ENCODE data around the gene TMC1.

TMC1 gene

DNA sequence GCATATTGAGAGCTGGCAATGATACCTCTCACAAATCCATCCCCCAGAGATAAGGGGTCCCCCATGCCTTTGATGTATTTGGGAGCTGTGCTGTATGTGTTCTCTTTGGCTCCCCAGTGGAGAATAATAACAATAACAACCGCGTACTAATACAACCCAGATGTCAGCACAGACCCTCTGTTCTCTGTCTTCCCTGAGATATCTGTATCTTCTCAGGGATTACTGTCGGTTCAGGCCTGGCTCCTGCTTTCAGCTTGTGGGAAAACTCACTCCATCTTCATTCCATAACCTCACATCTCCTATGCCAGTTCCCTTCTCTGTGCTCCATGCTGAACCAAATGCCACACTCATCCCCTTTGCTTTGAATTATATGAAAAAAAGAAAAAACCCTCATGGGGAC lies 76.2 kb downstream of the TMC1 start:
- H3K9ac ChIP-seq (ENCODE audit: low read length): no peak overlapping the region
- no peak overlapping the region for H3K4me3 ChIP-seq (ENCODE audit: low read depth, low read length)
- no peak overlapping the region for H3K27ac ChIP-seq (ENCODE audit: low read depth, low read length)
- H2BK120ac ChIP-seq (ENCODE audit: insufficient read depth, low read length, poor library complexity): no peak overlapping the region
- no peak overlapping the region for H3K14ac ChIP-seq (ENCODE audit: low read length)
- H3K4ac ChIP-seq (ENCODE audit: low read depth, low read length): no peak overlapping the region
- DNase-seq: no peak
- H3K79me1 ChIP-seq (ENCODE audit: low read length): no peaks in the 10 kb centered on the region
- no peak overlapping the region for H2AK5ac ChIP-seq (ENCODE audit: low read length)
- no peak overlapping the region for H4K91ac ChIP-seq (ENCODE audit: low read depth, low read length)
- H3K4me1 ChIP-seq (ENCODE audit: control insufficient read depth in 1 of 2, insufficient read depth in 2 of 2, low read length in 2 of 2): peaks cover 0 to 2% of the 10 kb centered on the region in 2 experiments
- H3K23ac ChIP-seq (ENCODE audit: low read length): no peak overlapping the region
- H3K27me3 ChIP-seq (ENCODE audit: insufficient read depth, low read length): no peaks in the 10 kb centered on the region
- H3K9me3 ChIP-seq (ENCODE audit: insufficient read depth, low read depth, low read length): no peaks in the 10 kb centered on the region
- H4K12ac ChIP-seq (ENCODE audit: low read depth, low read length): no peak overlapping the region
- no peak overlapping the region for H4K8ac ChIP-seq (ENCODE audit: low read depth, low read length)
- H3K18ac ChIP-seq (ENCODE audit: low read length): no peak overlapping the region
- no peaks in the 10 kb centered on the region for H3K79me2 ChIP-seq (ENCODE audit: control insufficient read depth, insufficient read depth, low read length, poor library complexity)
- WGBS (ENCODE audit: extremely low coverage, insufficient coverage, insufficient read length): no CpG with 5 or more reads among the region's 3 CpGs
- no peak overlapping the region for H2AFZ ChIP-seq (ENCODE audit: insufficient read depth, low read length, poor library complexity)
- no peak overlapping the region for H2BK5ac ChIP-seq (ENCODE audit: low read depth, low read length, poor library complexity)
- no peak overlapping the region for H3K4me2 ChIP-seq (ENCODE audit: low read length)
- H2BK12ac ChIP-seq (ENCODE audit: low read length): no peak overlapping the region
- H3K36me3 ChIP-seq (ENCODE audit: control insufficient read depth in 1 of 2, insufficient read depth in 2 of 2, low read length in 2 of 2): no peaks in the 10 kb centered on the region

- Histone ChIP-seq H3K27me3 (ENCODE audit: insufficient read depth, low read length) (no peaks in the 10 kb centered on the region), H3K36me3 (ENCODE audit: control insufficient read depth in 1 of 2, insufficient read depth in 2 of 2, low read length in 2 of 2) (no peaks in the 10 kb centered on the region), H3K4ac (ENCODE audit: low read depth, low read length) (no peak overlapping the region), H3K14ac (ENCODE audit: low read length) (no peak overlapping the region), H3K23ac (ENCODE audit: low read length) (no peak overlapping the region), H3K4me1 (ENCODE audit: control insufficient read depth in 1 of 2, insufficient read depth in 2 of 2, low read length in 2 of 2) (peaks cover 0 to 1% of the 10 kb centered on the region in 2 experiments), H3K27ac (ENCODE audit: low read depth, low read length) (no peak overlapping the region), H3K9me3 (ENCODE audit: insufficient read depth, low read depth, low read length) (no peaks in the 10 kb centered on the region), H2BK120ac (ENCODE audit: insufficient read depth, low read length, poor library complexity) (no peak overlapping the region), H4K91ac (ENCODE audit: low read depth, low read length) (no peak overlapping the region), H3K18ac (ENCODE audit: low read length) (no peak overlapping the region), H3K79me2 (ENCODE audit: control insufficient read depth, insufficient read depth, low read length, poor library complexity) (no peaks in the 10 kb centered on the region), H2BK12ac (ENCODE audit: low read length) (no peak overlapping the region), H2AFZ (ENCODE audit: insufficient read depth, low read length, poor library complexity) (no peak overlapping the region), H4K8ac (ENCODE audit: low read depth, low read length) (no peak overlapping the region), H3K79me1 (ENCODE audit: low read length) (no peaks in the 10 kb centered on the region), H3K4me3 (ENCODE audit: low read depth, low read length) (no peak overlapping the region), H3K4me2 (ENCODE audit: low read length) (no peak overlapping the region), H2AK5ac (ENCODE audit: low read length) (no peak overlapping the region), H4K12ac (ENCODE audit: low read depth, low read length) (no peak overlapping the region), H2BK5ac (ENCODE audit: low read depth, low read length, poor library complexity) (no peak overlapping the region), H3K9ac (ENCODE audit: low read length) (no peak overlapping the region)
- no CpG with 5 or more reads among the region's 3 CpGs for WGBS (ENCODE audit: extremely low coverage, insufficient coverage, insufficient read length)
- DNase-seq: no peak
Measured at GRCh38 chr9:72598639-72599038, 77.2 kb downstream of the TMC1 start.

DNA sequence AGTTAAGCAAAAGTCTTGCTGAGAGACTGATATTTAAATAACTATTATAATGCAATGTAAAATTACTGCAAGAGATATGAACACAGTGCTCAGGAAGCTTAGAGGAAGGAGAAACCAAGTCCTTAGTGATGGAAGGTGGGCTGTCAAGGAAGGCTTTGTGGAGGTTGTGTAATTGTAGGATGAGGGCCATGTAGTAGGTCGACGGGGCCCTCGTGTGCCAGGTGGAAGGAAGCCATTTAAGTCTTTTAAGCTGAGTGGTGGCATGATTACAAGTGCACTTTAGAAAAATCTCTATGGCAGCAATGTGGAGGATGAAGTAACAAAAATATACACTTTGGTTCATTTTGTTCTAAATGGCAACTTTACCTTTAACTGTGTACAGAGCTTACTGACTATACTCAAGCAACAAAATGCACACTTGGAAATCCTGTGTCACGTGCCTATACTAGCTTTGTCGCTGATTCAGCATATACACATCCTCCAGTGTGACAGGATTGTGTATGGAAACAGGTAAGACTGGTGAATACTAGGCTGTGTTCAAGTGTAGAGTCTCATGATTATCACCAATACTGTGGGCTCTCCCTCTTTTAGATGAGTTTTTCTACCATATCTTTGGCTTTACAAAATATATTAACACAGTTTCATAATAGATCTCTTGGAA lies 78.6 kb downstream of the TMC1 start:
- Histone ChIP-seq H4K12ac (ENCODE audit: low read depth, low read length) (no peak overlapping the region), H3K79me2 (ENCODE audit: control insufficient read depth, insufficient read depth, low read length, poor library complexity) (no peaks in the 10 kb centered on the region), H3K79me1 (ENCODE audit: low read length) (no peaks in the 10 kb centered on the region), H2BK5ac (ENCODE audit: low read depth, low read length, poor library complexity) (no peak overlapping the region), H2BK120ac (ENCODE audit: insufficient read depth, low read length, poor library complexity) (no peak overlapping the region), H4K8ac (ENCODE audit: low read depth, low read length) (no peak overlapping the region), H3K4me1 (ENCODE audit: control insufficient read depth in 1 of 2, insufficient read depth in 2 of 2, low read length in 2 of 2) (no peaks in the 10 kb centered on the region), H3K23ac (ENCODE audit: low read length) (no peak overlapping the region), H3K36me3 (ENCODE audit: control insufficient read depth in 1 of 2, insufficient read depth in 2 of 2, low read length in 2 of 2) (no peaks in the 10 kb centered on the region), H3K27ac (ENCODE audit: low read depth, low read length) (no peak overlapping the region), H3K4ac (ENCODE audit: low read depth, low read length) (no peak overlapping the region), H3K18ac (ENCODE audit: low read length) (no peak overlapping the region), H3K9me3 (ENCODE audit: insufficient read depth, low read depth, low read length) (no peaks in the 10 kb centered on the region), H3K4me3 (ENCODE audit: low read depth, low read length) (no peak overlapping the region), H3K9ac (ENCODE audit: low read length) (no peak overlapping the region), H3K4me2 (ENCODE audit: low read length) (no peak overlapping the region), H3K14ac (ENCODE audit: low read length) (no peak overlapping the region), H2BK12ac (ENCODE audit: low read length) (no peak overlapping the region), H2AFZ (ENCODE audit: insufficient read depth, low read length, poor library complexity) (no peak overlapping the region), H3K27me3 (ENCODE audit: insufficient read depth, low read length) (no peaks in the 10 kb centered on the region), H2AK5ac (ENCODE audit: low read length) (no peak overlapping the region), H4K91ac (ENCODE audit: low read depth, low read length) (no peak overlapping the region)
- WGBS (ENCODE audit: extremely low coverage, insufficient coverage, insufficient read length): no CpG with 5 or more reads among the region's 5 CpGs
- DNase-seq: no peak

- H3K14ac ChIP-seq (ENCODE audit: low read length): no peak overlapping the region
- H3K9me3 ChIP-seq (ENCODE audit: insufficient read depth, low read depth, low read length): no peaks in the 10 kb centered on the region
- no CpG with 5 or more reads among the region's 3 CpGs for WGBS (ENCODE audit: extremely low coverage, insufficient coverage, insufficient read length)
Measured at GRCh38 chr9:72600671-72601070, 79.3 kb downstream of the TMC1 start.

More at GRCh38 chr9:72600671-72601070, 79.3 kb downstream of the TMC1 start:
- H3K79me2 ChIP-seq (ENCODE audit: control insufficient read depth, insufficient read depth, low read length, poor library complexity): no peaks in the 10 kb centered on the region
- H2BK120ac ChIP-seq (ENCODE audit: insufficient read depth, low read length, poor library complexity): no peak overlapping the region
- no peaks in the 10 kb centered on the region for H3K79me1 ChIP-seq (ENCODE audit: low read length)
- H3K4ac ChIP-seq (ENCODE audit: low read depth, low read length): no peak overlapping the region
- no peak overlapping the region for H4K8ac ChIP-seq (ENCODE audit: low read depth, low read length)
- H3K23ac ChIP-seq (ENCODE audit: low read length): no peak overlapping the region
- H2AK5ac ChIP-seq (ENCODE audit: low read length): no peak overlapping the region
- no peak overlapping the region for H2AFZ ChIP-seq (ENCODE audit: insufficient read depth, low read length, poor library complexity)
- H3K27ac ChIP-seq (ENCODE audit: low read depth, low read length): no peak overlapping the region
- H2BK12ac ChIP-seq (ENCODE audit: low read length): no peak overlapping the region
- DNase-seq: no peak
- no peak overlapping the region for H4K12ac ChIP-seq (ENCODE audit: low read depth, low read length)
- H3K36me3 ChIP-seq (ENCODE audit: control insufficient read depth in 1 of 2, insufficient read depth in 2 of 2, low read length in 2 of 2): no peaks in the 10 kb centered on the region
- no peak overlapping the region for H3K18ac ChIP-seq (ENCODE audit: low read length)
- no peak overlapping the region for H3K4me3 ChIP-seq (ENCODE audit: low read depth, low read length)
- H2BK5ac ChIP-seq (ENCODE audit: low read depth, low read length, poor library complexity): no peak overlapping the region
- no peak overlapping the region for H3K4me2 ChIP-seq (ENCODE audit: low read length)
- no peaks in the 10 kb centered on the region for H3K4me1 ChIP-seq (ENCODE audit: control insufficient read depth in 1 of 2, insufficient read depth in 2 of 2, low read length in 2 of 2)
- H3K27me3 ChIP-seq (ENCODE audit: insufficient read depth, low read length): no peaks in the 10 kb centered on the region
- H4K91ac ChIP-seq (ENCODE audit: low read depth, low read length): no peak overlapping the region
- H3K9ac ChIP-seq (ENCODE audit: low read length): no peak overlapping the region

Measured in trophoblast cell (in vitro differentiated cells and primary cell).